SK-N-SH (cell line): Measurements from ENCODE around the gene CAPS. TPM values are rescaled to one million over a fixed set of nuclear protein-coding genes. Genes with fewer than 3 reads are reported as not detected.

Experiments used
- CTCF ChIA-PET: fragments of 300-600, 350-600 bp; formaldehyde crosslinking; extraction: SDS; loops from one replicate; lab custom pipeline; 2021; lab: Yijun Ruan, JAX
- POLR2A ChIA-PET: fragments of 350-600 bp; sonication (Branson Sonifier 250); formaldehyde crosslinking; extraction: SDS; loops from one replicate; lab custom pipeline; 2020; ENCODE audit warnings: antibody characterized with exemption, inconsistent platforms; lab: Yijun Ruan, JAX
- DNase-seq: peaks from one replicate; pipeline ENCODE4 v3.0.0; 2012
- H2AFZ ChIP-seq: fragments of 200-600 bp; sonication (generic); 2 replicates; pipeline ENCODE4 v1.8.1; 2016; ENCODE audit warnings: antibody characterized with exemption, mild to moderate bottlenecking, low read depth
- H3F3A ChIP-seq: fragments of 200-600 bp; sonication (generic); replicated peaks from 2 replicates; pipeline ENCODE3; 2016; ENCODE audit warnings: antibody characterized with exemption, mild to moderate bottlenecking; ENCODE audit not compliant: insufficient read depth
- H3K27ac ChIP-seq, 2 experiments: fragments of 200-500 bp in 1 of 2; fragments of 200-600 bp in 1 of 2; sonication (Bioruptor generic) in 1 of 2; sonication (generic), shearing (Covaris generic) in 1 of 2; 2 replicates each; pipeline versions ENCODE4 v1.5.1 to v1.6.1; 2014 to 2016; ENCODE audit warnings: low read depth in 2 of 2, inconsistent platforms in 1 of 2, low read length in 1 of 2, mild to moderate bottlenecking in 1 of 2, mixed read lengths in 1 of 2
- H3K27me3 ChIP-seq: fragments of 200-600 bp; sonication (generic), shearing (Covaris generic); 2 replicates; pipeline ENCODE4 v1.6.1; 2016; ENCODE audit warnings: mixed run types; ENCODE audit not compliant: insufficient read depth
- H3K36me3 ChIP-seq, 2 experiments: fragments of 200-500 bp in 1 of 2; fragments of 200-600 bp in 1 of 2; sonication (Bioruptor generic) in 1 of 2; sonication (generic) in 1 of 2; replicated peaks in 1 of 2; 2 replicates each; pipeline versions ENCODE3 to v1.5.1; 2014 to 2016; ENCODE audit warnings: low read length in 1 of 2, mild to moderate bottlenecking in 1 of 2; ENCODE audit not compliant: insufficient read depth in 2 of 2, control insufficient read depth in 1 of 2
- H3K4me1 ChIP-seq, 2 experiments: fragments of 200-500 bp in 1 of 2; fragments of 200-600 bp in 1 of 2; sonication (Bioruptor generic) in 1 of 2; sonication (generic), shearing (Covaris generic) in 1 of 2; 2 replicates each; pipeline versions ENCODE4 v1.5.1 to v1.6.1; 2014 to 2016; ENCODE audit warnings: low read depth in 1 of 2, low read length in 1 of 2, mixed run types in 1 of 2; ENCODE audit not compliant: insufficient read depth in 2 of 2, control insufficient read depth in 1 of 2
- H3K4me2 ChIP-seq: fragments of 200-600 bp; sonication (generic), shearing (Covaris generic); 2 replicates; pipeline ENCODE4 v1.6.1; 2017; ENCODE audit warnings: mixed run types
- H3K4me3 ChIP-seq, 2 experiments: fragments of 200-500 bp in 1 of 2; fragments of 200-600 bp in 1 of 2; sonication (Bioruptor generic) in 1 of 2; sonication (generic), shearing (Covaris generic) in 1 of 2; 2 replicates each; pipeline versions ENCODE4 v1.5.1 to v1.8.1; 2014 to 2016; ENCODE audit warnings: low read depth in 2 of 2, inconsistent platforms in 1 of 2, low read length in 1 of 2, mild to moderate bottlenecking in 1 of 2, mixed read lengths in 1 of 2, moderate library complexity in 1 of 2
- H3K79me2 ChIP-seq: fragments of 200-600 bp; sonication (generic); 2 replicates; pipeline ENCODE4 v1.8.1; 2017; ENCODE audit warnings: mild to moderate bottlenecking; ENCODE audit not compliant: insufficient read depth
- H3K9ac ChIP-seq: fragments of 200-600 bp; sonication (generic); 2 replicates; pipeline ENCODE4 v1.6.1; 2017; ENCODE audit warnings: mixed run types
- H3K9me2 ChIP-seq: fragments of 200-600 bp; sonication (generic); 2 replicates; pipeline ENCODE4 v1.6.1; 2017; ENCODE audit warnings: mixed run types
- H3K9me3 ChIP-seq: fragments of 200-600 bp; sonication (generic); 2 replicates; pipeline ENCODE4 v1.6.1; 2017; ENCODE audit warnings: mixed run types, mild to moderate bottlenecking, moderate library complexity
- H4K20me1 ChIP-seq: fragments of 200-600 bp; sonication (generic); 2 replicates; pipeline ENCODE4 v1.6.1; 2017; ENCODE audit warnings: mild to moderate bottlenecking, mixed run types; ENCODE audit not compliant: insufficient read depth
- CHD2 ChIP-seq: fragments of 150-350 bp; IDR thresholded peaks from 2 replicates; pipeline ENCODE4 v1.6.1; 2018; ENCODE audit warnings: low read length; ENCODE audit not compliant: partially characterized antibody
- EP300 ChIP-seq, 2 experiments: IDR thresholded peaks; 2 replicates each; pipeline versions ENCODE4 v1.4.0 to v1.6.1; 2012; ENCODE audit warnings: borderline replicate concordance in 1 of 2, low read depth in 1 of 2, low read length in 1 of 2
- FOXM1 ChIP-seq: IDR thresholded peaks from 2 replicates; pipeline ENCODE4 v1.4.0; 2012; ENCODE audit warnings: low read depth, mild to moderate bottlenecking
- MXI1 ChIP-seq: IDR thresholded peaks from 2 replicates; pipeline ENCODE4 v1.6.1; 2012; ENCODE audit warnings: mild to moderate bottlenecking, low read depth, low read length, improper control_type of control experiment
- NRF1 ChIP-seq: IDR thresholded peaks from 2 replicates; pipeline ENCODE4 v1.6.1; 2012; ENCODE audit warnings: low read depth, mild to moderate bottlenecking, low read length
- RXRA ChIP-seq: IDR thresholded peaks from 2 replicates; pipeline ENCODE4 v1.4.0; 2012; ENCODE audit warnings: low read depth, mild to moderate bottlenecking, borderline replicate concordance
- TAF1 ChIP-seq: IDR thresholded peaks from 2 replicates; pipeline ENCODE4 v1.6.1; 2012; ENCODE audit warnings: low read depth, mild to moderate bottlenecking, low read length, moderate library complexity, borderline replicate concordance
- TCF12 ChIP-seq: IDR thresholded peaks from 2 replicates; pipeline ENCODE4 v1.4.0; 2012
- TEAD4 ChIP-seq: IDR thresholded peaks from 2 replicates; pipeline ENCODE4 v1.4.0; 2012; ENCODE audit warnings: mild to moderate bottlenecking, borderline replicate concordance; ENCODE audit not compliant: insufficient read depth
- WGBS: methylation state at CpG from one replicate; pipeline ENCODE4 v1.1.6; 2017; ENCODE audit warnings: low lambda C conversion rate; 5-methylcytosine and 5-hydroxymethylcytosine counted together
- polyA plus RNA-seq, 3 experiments: library from polyadenylated mRNA; depleted of rRNA; stranded (reverse); fragments of >200 nt; gene quantifications; 2 replicates each; pipeline ENCODE4 v1.2.3, GENCODE V29; 2012
- TF ChIP-seq, protein P1 (sequence below): IDR thresholded peaks from 2 replicates; pipeline ENCODE4 v1.4.0; 2012; ENCODE audit warnings: low read depth, borderline replicate concordance
- TF ChIP-seq, protein P2 (sequence below): IDR thresholded peaks from 2 replicates; pipeline ENCODE4 v1.4.0; 2012; ENCODE audit warnings: low read depth, borderline replicate concordance
- TF ChIP-seq, protein P3 (sequence below): fragments of 200-600 bp; sonication (generic); IDR thresholded peaks from 2 replicates; pipeline ENCODE4 v1.6.1; 2017; ENCODE audit warnings: antibody characterized with exemption, mild to moderate bottlenecking, moderate library complexity

Gene CAPS
- polyA plus RNA-seq, 1 of the 3 experiments (the other 2 are of a cell fraction): 13.4 TPM

GRCh38 chr19:5926641-5927440 is 12.8 kb downstream of the CAPS start:
- no peaks in the 10 kb centered on the region for H3K79me2 ChIP-seq
- no peak overlapping the region for H3K9ac ChIP-seq
- peaks cover 14 to 82% of the 10 kb centered on the region in 2 experiments for H3K36me3 ChIP-seq
- no peak overlapping the region for H2AFZ ChIP-seq
- H3K4me1 ChIP-seq: peaks cover 0 to 45% of the 10 kb centered on the region in 2 experiments; a peak in 2 of 4 replicates
- 83% methylated on average over 11 of the region's 14 CpGs for WGBS
- peak overlapping the region in 1 of 2 experiments; percentile 96; a peak in 2 of 4 replicates for H3K27ac ChIP-seq
- no peak overlapping the region for H3K4me2 ChIP-seq
- no peak overlapping the region for H3K4me3 ChIP-seq
- no peaks in the 10 kb centered on the region for H3K9me2 ChIP-seq
- CTCF ChIA-PET: interaction anchor here (1.9 to 2.1 kb wide), 2 partner anchors 41 to 123 kb away, joined by 6 to 11 read pairs; no protein-coding TSS in a partner anchor
- no peak for TF ChIP-seq TCF12
- TF ChIP-seq MXI1: peak; percentile 83
- TF ChIP-seq, protein P1, sequence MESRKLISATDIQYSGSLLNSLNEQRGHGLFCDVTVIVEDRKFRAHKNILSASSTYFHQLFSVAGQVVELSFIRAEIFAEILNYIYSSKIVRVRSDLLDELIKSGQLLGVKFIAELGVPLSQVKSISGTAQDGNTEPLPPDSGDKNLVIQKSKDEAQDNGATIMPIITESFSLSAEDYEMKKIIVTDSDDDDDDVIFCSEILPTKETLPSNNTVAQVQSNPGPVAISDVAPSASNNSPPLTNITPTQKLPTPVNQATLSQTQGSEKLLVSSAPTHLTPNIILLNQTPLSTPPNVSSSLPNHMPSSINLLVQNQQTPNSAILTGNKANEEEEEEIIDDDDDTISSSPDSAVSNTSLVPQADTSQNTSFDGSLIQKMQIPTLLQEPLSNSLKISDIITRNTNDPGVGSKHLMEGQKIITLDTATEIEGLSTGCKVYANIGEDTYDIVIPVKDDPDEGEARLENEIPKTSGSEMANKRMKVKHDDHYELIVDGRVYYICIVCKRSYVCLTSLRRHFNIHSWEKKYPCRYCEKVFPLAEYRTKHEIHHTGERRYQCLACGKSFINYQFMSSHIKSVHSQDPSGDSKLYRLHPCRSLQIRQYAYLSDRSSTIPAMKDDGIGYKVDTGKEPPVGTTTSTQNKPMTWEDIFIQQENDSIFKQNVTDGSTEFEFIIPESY: no peak
- TF ChIP-seq TEAD4: no peak
- TF ChIP-seq CHD2: peak; percentile 21
- TF ChIP-seq, protein P2, sequence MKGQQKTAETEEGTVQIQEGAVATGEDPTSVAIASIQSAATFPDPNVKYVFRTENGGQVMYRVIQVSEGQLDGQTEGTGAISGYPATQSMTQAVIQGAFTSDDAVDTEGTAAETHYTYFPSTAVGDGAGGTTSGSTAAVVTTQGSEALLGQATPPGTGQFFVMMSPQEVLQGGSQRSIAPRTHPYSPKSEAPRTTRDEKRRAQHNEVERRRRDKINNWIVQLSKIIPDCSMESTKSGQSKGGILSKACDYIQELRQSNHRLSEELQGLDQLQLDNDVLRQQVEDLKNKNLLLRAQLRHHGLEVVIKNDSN: no peak
- TF ChIP-seq EP300 (IDR thresholded peaks at IDR 0.05; ENCODE audit: borderline replicate concordance in 1 of 2, low read depth in 1 of 2, low read length in 1 of 2): peak in 1 of 2 experiments; percentile 52; a peak in 1 of 4 replicates
- no peak for TF ChIP-seq TAF1
- no peak for TF ChIP-seq NRF1
- H3F3A ChIP-seq: no peaks in the 10 kb centered on the region
- DNase-seq: peak; percentile 83
- no peaks in the 10 kb centered on the region for H3K9me3 ChIP-seq
- H4K20me1 ChIP-seq: no peaks in the 10 kb centered on the region
- no peaks in the 10 kb centered on the region for H3K27me3 ChIP-seq
- POLR2A ChIA-PET: no interaction called here

GRCh38 chr19:5927441-5927821 is 13.4 kb downstream of the CAPS start:
- H2AFZ ChIP-seq: no peak overlapping the region
- no peak overlapping the region for H3K4me2 ChIP-seq
- no peaks in the 10 kb centered on the region for H3F3A ChIP-seq
- peaks cover 0 to 49% of the 10 kb centered on the region in 2 experiments; a peak in 2 of 4 replicates for H3K4me1 ChIP-seq
- no peak overlapping the region for H3K9ac ChIP-seq
- no peaks in the 10 kb centered on the region for H3K9me3 ChIP-seq
- WGBS: 81% methylated on average over 8 of the region's 8 CpGs
- no peaks in the 10 kb centered on the region for H3K79me2 ChIP-seq
- no peaks in the 10 kb centered on the region for H3K27me3 ChIP-seq
- H3K4me3 ChIP-seq: no peak overlapping the region
- DNase-seq: no peak
- no peaks in the 10 kb centered on the region for H4K20me1 ChIP-seq
- CTCF ChIA-PET: interaction anchor here (0.9 to 2.1 kb wide), 3 partner anchors 10 to 123 kb away, joined by 3 to 6 read pairs (median 5); no protein-coding TSS in a partner anchor
- peak overlapping the region in 1 of 2 experiments; percentile 96; a peak in 2 of 4 replicates for H3K27ac ChIP-seq
- no peaks in the 10 kb centered on the region for H3K9me2 ChIP-seq
- H3K36me3 ChIP-seq: peaks cover 20 to 82% of the 10 kb centered on the region in 2 experiments
- TF ChIP-seq, protein P3, sequence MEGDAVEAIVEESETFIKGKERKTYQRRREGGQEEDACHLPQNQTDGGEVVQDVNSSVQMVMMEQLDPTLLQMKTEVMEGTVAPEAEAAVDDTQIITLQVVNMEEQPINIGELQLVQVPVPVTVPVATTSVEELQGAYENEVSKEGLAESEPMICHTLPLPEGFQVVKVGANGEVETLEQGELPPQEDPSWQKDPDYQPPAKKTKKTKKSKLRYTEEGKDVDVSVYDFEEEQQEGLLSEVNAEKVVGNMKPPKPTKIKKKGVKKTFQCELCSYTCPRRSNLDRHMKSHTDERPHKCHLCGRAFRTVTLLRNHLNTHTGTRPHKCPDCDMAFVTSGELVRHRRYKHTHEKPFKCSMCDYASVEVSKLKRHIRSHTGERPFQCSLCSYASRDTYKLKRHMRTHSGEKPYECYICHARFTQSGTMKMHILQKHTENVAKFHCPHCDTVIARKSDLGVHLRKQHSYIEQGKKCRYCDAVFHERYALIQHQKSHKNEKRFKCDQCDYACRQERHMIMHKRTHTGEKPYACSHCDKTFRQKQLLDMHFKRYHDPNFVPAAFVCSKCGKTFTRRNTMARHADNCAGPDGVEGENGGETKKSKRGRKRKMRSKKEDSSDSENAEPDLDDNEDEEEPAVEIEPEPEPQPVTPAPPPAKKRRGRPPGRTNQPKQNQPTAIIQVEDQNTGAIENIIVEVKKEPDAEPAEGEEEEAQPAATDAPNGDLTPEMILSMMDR: no peak
- TF ChIP-seq TAF1 (no peak), FOXM1 (no peak), RXRA (no peak)
- POLR2A ChIA-PET: no interaction called here
